HG03571 (cell line): Measurements from ENCODE around the gene ABCD3.
"Not testable (repeated sequence)": the region's sequence is repeated elsewhere in the genome, so short reads cannot be mapped to it uniquely, and the experiment has no call there.

Source experiments
- ATAC-seq: cut with Tn5 transposase; IDR thresholded peaks from one replicate; pipeline ENCODE4 v1.9.1; 2021; ENCODE audit not compliant: unreplicated experiment

ABCD3 gene

GRCh38 chr1:94417978-94418663 lies at the start of gene ABCD3:
ABCD3 (plus strand) TSS chr1:94418389; CDS start chr1:94418479, 90 bp downstream.
- peak; percentile 97 for ATAC-seq

GRCh38 chr1:94372771-94373170 lies 45.4 kb upstream of the ABCD3 start:
- not testable (repeated sequence) for ATAC-seq

- ATAC-seq, result not testable (repeated sequence)
These were observed 44.9 kb upstream of the ABCD3 start for GRCh38 chr1:94373311-94373710.

- ATAC-seq, result not testable (repeated sequence)
These were observed 42.5 kb upstream of the ABCD3 start for GRCh38 chr1:94375666-94376065.

- ATAC-seq, result not testable (repeated sequence)
These were observed 39.7 kb upstream of the ABCD3 start for GRCh38 chr1:94378493-94378892.

- ATAC-seq, result no peak
These were observed 38.6 kb upstream of the ABCD3 start for GRCh38 chr1:94379615-94380014.

- ATAC-seq, result no peak
These were observed 36.0 kb upstream of the ABCD3 start for GRCh38 chr1:94382201-94382600.

GRCh38 chr1:94383966-94384408 lies 34.2 kb upstream of the ABCD3 start:
- ATAC-seq, result no peak

GRCh38 chr1:94384485-94385265 lies 33.5 kb upstream of the ABCD3 start:
- no peak for ATAC-seq

- no peak for ATAC-seq
These were observed 32.8 kb upstream of the ABCD3 start for GRCh38 chr1:94385308-94385929.

GRCh38 chr1:94389298-94389697 lies 28.9 kb upstream of the ABCD3 start:
- ATAC-seq, result no peak

GRCh38 chr1:94394247-94394646 lies 23.9 kb upstream of the ABCD3 start:
- ATAC-seq, result no peak

GRCh38 chr1:94395231-94395630 lies 23.0 kb upstream of the ABCD3 start:
- ATAC-seq, result no peak

- ATAC-seq, result no peak
These were observed 22.4 kb upstream of the ABCD3 start for GRCh38 chr1:94395748-94396309.

GRCh38 chr1:94396356-94397010 lies 21.7 kb upstream of the ABCD3 start:
- ATAC-seq, result no peak

- ATAC-seq, result no peak
These were observed 19.8 kb upstream of the ABCD3 start for GRCh38 chr1:94398356-94398755.

GRCh38 chr1:94399453-94399852 lies 18.7 kb upstream of the ABCD3 start:
- ATAC-seq, result no peak

GRCh38 chr1:94401206-94401605 lies 17.0 kb upstream of the ABCD3 start:
- ATAC-seq, result no peak

- ATAC-seq, result no peak
These were observed 11.7 kb upstream of the ABCD3 start for GRCh38 chr1:94406446-94406845.

GRCh38 chr1:94408104-94408830 lies 9.9 kb upstream of the ABCD3 start:
- no peak for ATAC-seq
